ENCODE data around the gene ING1.
"Not testable (repeated sequence)": the region's sequence is repeated elsewhere in the genome, so short reads cannot be mapped to it uniquely, and the experiment has no call there.

The ING1 gene

GRCh38 chr13:110696776-110697175 lies 16.7 kb upstream of the ING1 start:
- DNase-seq, result no peak

DNA sequence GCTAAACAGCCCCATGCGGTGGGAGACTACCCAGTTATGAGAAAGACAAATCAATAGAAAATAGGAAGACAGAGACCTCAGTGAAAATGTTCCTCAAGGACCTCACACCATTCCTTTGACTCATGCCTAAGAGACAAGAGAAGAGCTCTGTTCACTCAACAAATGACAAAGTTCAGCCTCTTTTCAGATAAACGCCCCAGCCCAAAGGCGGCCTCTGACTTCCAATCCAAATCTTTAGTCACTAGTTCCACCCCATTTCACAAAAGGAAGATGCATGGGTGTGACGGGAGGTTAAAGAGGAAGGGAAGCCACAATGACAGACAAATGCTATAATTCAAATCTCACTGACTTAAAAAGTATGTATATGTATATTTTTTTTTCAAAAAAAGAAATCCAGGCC lies 15.7 kb upstream of the ING1 start:
- DNase-seq, result no peak

DNA sequence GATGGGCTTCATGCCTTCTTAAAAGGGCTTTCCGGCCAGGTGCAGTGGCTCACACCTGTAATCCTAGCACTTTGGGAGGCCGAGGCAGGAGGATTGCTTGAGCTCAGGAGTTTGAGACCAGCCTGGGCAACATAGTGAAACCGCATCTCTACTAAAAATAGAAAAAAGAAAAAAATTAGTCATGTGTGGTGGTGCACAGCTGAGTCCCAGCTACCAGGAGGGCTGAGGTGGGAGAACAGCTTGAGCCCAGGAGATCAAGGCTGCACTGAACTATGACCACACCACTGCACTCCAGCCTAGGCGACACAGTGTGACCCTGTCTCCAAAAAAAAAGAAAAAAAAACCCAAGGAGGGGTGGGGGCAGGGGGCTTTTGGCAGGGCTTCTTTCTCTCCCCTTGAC lies 14.8 kb upstream of the ING1 start:
- DNase-seq, result no peak

- no peak for DNase-seq
Measured at GRCh38 chr13:110699148-110700145, 14.1 kb upstream of the ING1 start.

DNA sequence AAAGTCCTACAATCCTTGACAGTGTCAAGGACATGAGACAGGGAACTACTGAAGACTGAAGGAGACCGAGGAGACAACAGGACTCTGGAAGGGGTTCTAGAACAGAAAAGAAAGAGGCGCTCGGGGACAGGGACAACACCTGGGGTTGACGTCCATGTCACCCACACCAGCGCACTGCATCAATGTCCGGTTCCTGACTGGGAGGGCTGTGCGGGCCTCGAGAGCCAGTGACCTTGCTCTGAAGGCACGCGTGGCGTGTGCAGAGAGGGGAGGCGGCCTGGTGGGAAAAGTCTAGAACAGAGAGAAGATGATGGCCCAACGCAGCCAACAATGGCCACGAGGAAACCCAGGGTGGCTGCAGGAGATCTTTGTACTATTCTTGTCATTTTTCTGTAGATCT lies 13.3 kb upstream of the ING1 start:
- no peak for DNase-seq

DNA sequence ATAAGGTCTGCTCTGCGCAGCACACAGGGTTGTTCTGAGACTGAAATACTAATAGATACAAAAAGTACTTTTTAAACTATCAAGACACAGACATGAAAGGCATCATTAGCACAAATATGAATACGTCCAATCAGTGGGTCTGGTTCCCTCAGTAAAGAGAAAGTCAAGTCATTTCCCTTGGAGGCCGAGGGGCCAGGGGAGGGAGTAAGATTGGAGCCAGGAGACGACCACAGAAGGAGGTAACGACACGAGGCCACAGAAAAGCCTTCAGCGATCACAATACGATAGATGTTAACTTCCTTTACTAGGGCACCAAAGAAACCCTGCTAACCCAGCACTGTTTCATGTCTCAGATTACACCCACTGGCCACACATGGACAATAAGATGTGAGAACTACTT lies 12.9 kb upstream of the ING1 start:
- DNase-seq, result no peak

GRCh38 chr13:110701061-110701460 lies 12.4 kb upstream of the ING1 start:
- DNase-seq, result not testable (repeated sequence)

DNA sequence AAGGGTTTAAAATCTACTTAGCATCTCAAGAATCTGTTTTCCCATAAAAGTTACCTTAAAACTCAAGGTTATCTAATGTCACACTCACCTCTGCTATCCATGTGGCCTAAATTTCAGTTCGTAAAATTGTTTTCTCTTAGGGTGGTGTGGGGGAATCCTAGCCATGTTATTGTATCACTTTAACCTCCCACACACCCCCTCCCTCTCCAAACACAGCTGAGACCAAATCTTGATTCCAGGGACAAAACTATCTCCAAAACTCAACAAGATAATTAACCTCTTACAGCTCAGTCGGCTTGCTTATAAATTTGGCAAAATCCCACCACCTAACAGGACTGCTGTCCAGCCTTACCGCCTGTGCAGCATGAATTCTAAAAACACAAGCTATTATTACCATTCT lies 11.4 kb upstream of the ING1 start:
- no peak for DNase-seq

- no peak for DNase-seq
Measured at GRCh38 chr13:110702591-110703526, 10.6 kb upstream of the ING1 start.

DNA sequence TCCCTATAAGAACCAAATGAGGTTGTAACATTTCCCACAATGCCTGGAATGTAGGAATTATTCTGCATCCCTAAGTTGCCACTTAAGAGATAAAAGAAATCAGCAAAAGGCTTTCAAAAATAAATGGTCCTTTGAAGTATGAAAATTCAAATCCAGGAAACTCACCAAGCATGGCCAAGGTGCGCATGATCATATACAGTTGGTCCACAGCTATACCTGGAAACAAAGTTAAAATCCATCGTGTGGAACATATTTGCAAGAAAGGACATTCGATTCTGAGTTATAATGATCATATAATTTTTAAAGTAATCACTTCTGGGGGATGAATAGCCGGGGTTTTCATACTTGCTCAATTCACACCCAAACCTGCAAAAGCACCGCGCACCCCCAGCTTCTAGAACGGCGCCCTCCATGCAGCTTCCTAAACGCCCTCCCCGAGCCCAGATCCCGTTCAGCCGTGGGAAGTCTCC lies 8.1 kb upstream of the ING1 start:
- no peak for DNase-seq

GRCh38 chr13:110705826-110706569 lies 7.5 kb upstream of the ING1 start, which contains the start of gene CARS2:
CARS2 (minus strand) TSS chr13:110706116; CDS start chr13:110706093, 23 bp downstream.
- DNase-seq, result peak; percentile 89

DNA sequence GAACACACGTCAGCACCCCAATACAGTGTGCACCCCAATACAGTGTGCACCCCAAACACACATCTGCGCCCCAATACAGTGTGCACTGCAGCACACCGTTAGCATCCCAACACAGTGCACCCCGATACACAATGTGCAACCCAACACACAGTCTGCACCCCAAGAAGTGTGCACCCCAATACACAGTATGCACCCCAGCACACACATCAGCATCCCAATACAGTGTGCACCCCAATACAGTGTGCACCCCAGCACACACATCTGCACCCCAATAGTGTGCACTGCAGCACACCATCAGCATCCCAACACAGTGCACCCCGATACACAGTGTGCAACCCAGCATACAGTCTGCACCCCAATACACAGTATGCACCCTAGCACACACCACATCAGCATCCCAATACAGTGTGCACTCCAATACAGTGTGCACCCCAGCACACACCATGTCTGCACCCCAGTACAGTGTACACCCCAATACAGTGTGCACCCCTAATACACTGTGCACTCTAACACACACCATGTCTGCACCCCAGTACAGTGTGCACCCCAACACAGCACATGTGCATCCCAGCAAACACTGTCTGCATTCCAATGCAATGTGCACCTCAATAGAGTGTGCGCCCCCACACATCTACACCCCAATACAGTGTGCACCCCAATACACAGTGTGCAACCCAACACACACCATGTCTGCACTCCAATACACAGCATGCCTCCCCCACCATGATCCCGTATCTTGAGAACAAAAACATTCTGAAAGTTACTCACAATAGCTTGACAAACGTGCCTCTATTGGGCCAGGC lies 6.7 kb upstream of the ING1 start:
- DNase-seq, result no peak

- peak; percentile 27 to 29 for DNase-seq
Measured at GRCh38 chr13:110712081-110712848, 1.2 kb upstream of the ING1 start.

DNA sequence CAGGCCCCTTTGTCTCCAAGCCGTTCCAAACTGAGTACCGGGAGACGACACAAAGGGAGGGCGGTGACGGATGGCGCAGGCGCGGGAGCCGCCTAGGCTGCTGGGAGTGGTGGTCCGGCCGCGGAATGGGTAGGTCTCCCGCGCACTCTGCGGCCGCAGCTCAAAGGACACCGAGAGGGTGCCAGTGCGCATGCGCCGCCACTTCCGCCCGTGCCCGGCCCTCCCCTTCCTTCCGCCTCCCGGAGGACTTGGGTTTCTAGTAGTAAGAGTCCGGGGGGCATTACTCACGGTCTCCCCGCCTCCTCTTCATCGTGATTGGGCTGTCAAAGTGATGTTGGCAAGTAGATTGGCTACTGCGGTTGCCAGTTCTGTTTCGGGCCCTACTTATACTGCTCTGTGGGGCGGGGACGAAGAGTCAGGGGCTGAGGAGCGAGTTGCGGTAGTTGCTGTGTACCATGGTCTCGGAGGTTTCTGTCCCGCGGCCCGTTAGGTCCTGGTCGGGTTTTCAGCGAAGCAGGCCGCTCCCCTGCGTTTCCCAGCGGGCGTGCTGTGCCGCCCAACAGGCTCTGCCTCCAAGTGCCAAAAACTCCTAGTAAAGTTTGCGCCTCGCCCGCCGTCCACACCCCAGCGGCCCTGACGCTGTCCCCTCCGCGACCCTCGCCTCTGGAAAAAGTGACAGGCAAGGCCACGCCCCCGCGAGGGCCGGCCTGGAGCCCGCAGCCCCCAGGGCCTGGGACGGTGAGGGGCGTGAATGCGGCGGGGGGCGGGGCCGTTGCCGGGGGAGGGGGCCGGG lies 455 bp upstream of the ING1 start:
- peak; percentile 92 to 94 for DNase-seq

GRCh38 chr13:110713981-110714796 lies 689 bp downstream of the ING1 start:
- no peak for DNase-seq

DNA sequence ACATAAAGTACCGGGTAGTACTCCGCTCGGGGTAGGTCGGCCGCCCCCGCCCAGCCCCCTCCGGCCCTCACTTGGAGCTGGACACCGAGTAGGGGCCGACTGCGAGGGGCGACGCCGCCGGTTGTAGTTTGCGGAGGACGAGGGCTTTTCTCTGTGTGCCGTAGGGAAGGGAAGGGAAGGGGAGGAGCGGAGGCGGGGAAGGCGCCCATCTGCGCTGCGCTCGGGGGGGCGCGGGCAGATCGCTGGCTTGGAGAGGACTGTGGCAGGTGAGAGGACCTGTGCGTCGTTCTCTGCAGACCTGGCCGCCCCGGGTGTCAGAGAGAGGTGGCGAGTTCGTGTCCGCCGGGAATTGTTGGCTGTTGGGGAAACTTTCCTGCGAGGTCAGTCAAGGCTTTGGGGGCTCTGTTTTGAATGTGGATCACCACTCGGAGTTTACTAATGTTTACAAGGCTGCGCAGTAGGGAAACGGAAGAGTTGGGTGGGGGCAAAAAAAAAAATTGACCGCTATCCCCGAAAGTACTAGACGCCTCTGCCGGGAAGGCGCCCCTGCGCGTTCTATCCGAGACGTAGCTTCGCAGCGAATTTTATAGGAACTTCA lies 1.4 kb downstream of the ING1 start:
- no peak for DNase-seq

DNA sequence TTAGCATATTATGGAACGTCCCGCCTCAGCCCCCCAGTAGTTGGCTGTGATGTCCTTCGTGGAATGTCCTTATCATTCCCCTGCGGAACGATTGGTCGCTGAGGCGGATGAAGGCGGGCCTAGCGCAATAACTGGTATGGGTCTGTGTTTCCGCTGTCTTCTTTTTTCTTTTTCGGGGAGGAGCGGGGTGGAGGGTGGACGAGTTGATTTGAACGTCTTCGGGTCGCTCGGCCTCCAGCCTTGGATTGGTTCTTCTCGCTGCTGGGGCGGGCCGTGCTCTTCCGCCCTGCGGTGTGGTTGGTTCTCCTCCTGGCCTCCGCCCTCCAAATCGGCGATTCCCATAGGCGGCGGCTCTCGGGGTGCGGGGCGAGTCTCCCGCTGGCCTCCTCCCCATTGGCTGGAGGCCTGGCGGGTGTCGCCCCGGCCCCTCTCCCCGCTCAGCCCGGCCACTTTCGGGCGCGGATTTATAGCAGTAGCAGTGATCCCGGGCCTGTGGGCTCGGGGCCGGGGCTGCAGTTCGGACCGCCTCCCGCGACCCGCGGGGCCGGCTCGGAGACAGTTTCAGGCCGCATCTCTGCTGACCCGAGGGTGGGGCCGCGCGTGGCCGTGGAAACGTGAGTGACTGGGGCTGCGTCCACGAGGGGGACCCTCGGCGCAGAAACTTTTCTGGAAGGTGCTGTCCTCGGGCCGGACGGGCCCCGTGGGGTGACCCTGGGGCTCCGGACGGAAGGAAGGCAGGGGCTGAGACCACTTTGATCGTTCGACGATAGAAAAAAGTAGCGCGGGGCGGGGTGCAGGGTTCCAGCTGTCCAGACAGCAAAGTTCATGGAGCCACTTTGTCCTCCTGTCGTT lies 2.1 kb downstream of the ING1 start:
- peak; percentile 99 for DNase-seq

GRCh38 chr13:110716247-110716515 lies 2.7 kb downstream of the ING1 start:
- DNase-seq, result no peak

Data from cerebellar nuclear complex (tissue), 1 donor.